NB4 (cell line): ENCODE measurements around the gene ITPK1.

Experiments used
- DNase-seq: peaks from one replicate; pipeline ENCODE4 v3.0.0; 2010; ENCODE audit warnings: low read depth
- H3K4me3 ChIP-seq: one replicate; pipeline ENCODE4 v1.5.1; 2011; ENCODE audit warnings: mild to moderate bottlenecking, low read depth, low read length, moderate library complexity
- CTCF ChIP-seq: IDR thresholded peaks from one replicate; pipeline ENCODE4 v1.5.1; 2012; ENCODE audit warnings: low read depth, low read length
- MAX ChIP-seq: IDR thresholded peaks from 2 replicates; pipeline ENCODE4 v1.6.1; 2011; ENCODE audit warnings: low read depth, low read length
- MYC ChIP-seq: IDR thresholded peaks from 2 replicates; pipeline ENCODE4 v1.6.1; 2011; ENCODE audit warnings: low read depth, low read length
- POLR2A ChIP-seq: IDR thresholded peaks from 2 replicates; pipeline ENCODE4 v1.6.1; 2011; ENCODE audit warnings: mild to moderate bottlenecking; ENCODE audit not compliant: insufficient read length; ENCODE audit errors: extremely low read depth

The ITPK1 gene

GRCh38 chr14:92946847-92947545, 168.7 kb downstream of the ITPK1 start:
- TF ChIP-seq CTCF (no peak), MAX (no peak), POLR2A (no peak), MYC (no peak)
- no peak overlapping the region for H3K4me3 ChIP-seq
- no peak for DNase-seq

- DNase-seq: no peak
- no peak for TF ChIP-seq MYC
- no peak for TF ChIP-seq CTCF
- no peak for TF ChIP-seq POLR2A
- TF ChIP-seq MAX: no peak
Observed at GRCh38 chr14:92945959-92946846, 169.5 kb downstream of the ITPK1 start.

GRCh38 chr14:92945544-92945943, 170.2 kb downstream of the ITPK1 start:
- DNase-seq: no peak
- no peak for TF ChIP-seq MAX
- no peak for TF ChIP-seq POLR2A
- no peak for TF ChIP-seq MYC
- no peak for TF ChIP-seq CTCF
- no peak overlapping the region for H3K4me3 ChIP-seq

More at GRCh38 chr14:92945959-92946846, 169.5 kb downstream of the ITPK1 start:
- no peak overlapping the region for H3K4me3 ChIP-seq

- TF ChIP-seq MAX: no peak
- TF ChIP-seq POLR2A: no peak
- TF ChIP-seq MYC: no peak
- no peak for TF ChIP-seq CTCF
- H3K4me3 ChIP-seq: no peak overlapping the region
- no peak for DNase-seq
Observed at GRCh38 chr14:92944976-92945375, 170.7 kb downstream of the ITPK1 start.

- no peak overlapping the region for H3K4me3 ChIP-seq
- no peak for TF ChIP-seq CTCF
- TF ChIP-seq POLR2A: no peak
- TF ChIP-seq MAX: no peak
- TF ChIP-seq MYC: no peak
- no peak for DNase-seq
Observed at GRCh38 chr14:92943855-92944570, 171.7 kb downstream of the ITPK1 start.
